Measurements from ENCODE around the gene RASSF3. TPM values are rescaled to one million over a fixed set of nuclear protein-coding genes. Genes with fewer than 3 reads are reported as not detected.

The RASSF3 gene
- 14.1 and 17.2 TPM in 2 replicates for total RNA-seq

GRCh38 chr12:64610079-64610659, at the start of gene RASSF3:
Gene RASSF3 (plus strand): TSS chr12:64610495. CDS start chr12:64610633, 138 bp downstream.

Other genes starting within 250 kb of the RASSF3 start
- not detected in 2 replicates for gene C12orf56, start 219.7 kb upstream of the RASSF3 start, total RNA-seq
- gene XPOT, start 206.1 kb upstream of the RASSF3 start, total RNA-seq, result 38.1 and 59.0 TPM in 2 replicates
- gene TBK1, start 158.4 kb upstream of the RASSF3 start, total RNA-seq, result 31.5 and 39.2 TPM in 2 replicates
- gene GNS, start 148.9 kb downstream of the RASSF3 start, total RNA-seq, result 306 and 421 TPM in 2 replicates
- gene TBC1D30, start 214.2 kb downstream of the RASSF3 start, total RNA-seq, result 7.4 and 13.2 TPM in 2 replicates

All from dermis lymphatic vessel endothelial cell (primary cell).